Testis (tissue), 3 donors: ENCODE results near the gene SH3BP4. TPM values are rescaled to one million over a fixed set of nuclear protein-coding genes. Genes with fewer than 3 reads are reported as not detected.
A peak's percentile ranks its signal among the peaks of the same experiment; 100 is the strongest.

Source experiments
- DNase-seq: peaks from one replicate; pipeline ENCODE4 v3.0.0-alpha.2; 2019
- H3K27ac ChIP-seq, 2 donors: fragments of 200-600 bp; sonication (generic); one replicate each; pipeline ENCODE4 v1.5.1; 2019
- H3K27me3 ChIP-seq: fragments of 200-600 bp; sonication (generic); one replicate; pipeline ENCODE4 v1.5.1; 2019
- H3K36me3 ChIP-seq: fragments of 200-600 bp; sonication (generic); one replicate; pipeline ENCODE4 v1.5.1; 2017; ENCODE audit warnings: low read depth; ENCODE audit errors: missing control alignments
- H3K4me1 ChIP-seq: fragments of 200-600 bp; sonication (generic); one replicate; pipeline ENCODE4 v1.5.1; 2019
- H3K4me3 ChIP-seq, 2 donors: fragments of 200-600 bp; sonication (generic); one replicate each; pipeline ENCODE4 v1.5.1; 2017 to 2019
- H3K9me3 ChIP-seq: fragments of 200-600 bp; sonication (generic); one replicate; pipeline ENCODE4 v1.5.1; 2017
- CTCF ChIP-seq, 3 experiments: fragments of 450-650 bp in 2 of 3; fragments of 200-600 bp in 1 of 3; sonication (generic) in 1 of 3; IDR thresholded peaks; one replicate each; pipeline ENCODE4 v1.5.1; 2016 to 2019; ENCODE audit warnings: antibody characterized with exemption in 3 of 3, mild to moderate bottlenecking in 2 of 3, moderate library complexity in 1 of 3
- POLR2A ChIP-seq: fragments of 450-650 bp; IDR thresholded peaks from one replicate; pipeline ENCODE4 v1.6.1; 2017; ENCODE audit warnings: antibody characterized with exemption, mild to moderate bottlenecking, moderate library complexity
- WGBS, 2 donors: methylation state at CpG; one replicate each; pipeline ENCODE4 v1.1.5; 2018; 5-methylcytosine and 5-hydroxymethylcytosine counted together
- intact Hi-C: fragments of 100-400 bp; cut with DNase I; formaldehyde crosslinking; loops from one replicate; pipeline ENCODE4 v1.15.1; 2023; ENCODE audit warnings: low total_unique reads
- polyA plus RNA-seq: library from polyadenylated mRNA; stranded (reverse); fragments of 350-450 nt; fragmentation: Illumina TruSeq; extraction: RNeasy Lipid Tissue Mini Kit (QIAGEN cat#74804); gene quantifications from one replicate; pipeline ENCODE4 v1.2.3, GENCODE V29; 2014; ENCODE audit warnings: low read depth, low replicate concordance; ENCODE audit not compliant: insufficient read depth
- total RNA-seq, 2 donors: library from RNA; depleted of rRNA; stranded (reverse); fragments of >200 nt; gene quantifications; one replicate each; pipeline ENCODE4 v1.2.3, GENCODE V29; 2016

SH3BP4 gene
- total and polyA plus RNA-seq, 3 donors from 2014 or later: 33.3 to 88.5 (median 64.4) TPM

- Histone ChIP-seq H3K4me3 (no peak overlapping the region), H3K4me1 (peaks cover 60% of the 10 kb centered on the region), H3K27ac (peak overlapping the region in 1 of 2 donors; percentile 33), H3K27me3 (no peaks in the 10 kb centered on the region), H3K36me3 (no peaks in the 10 kb centered on the region), H3K9me3 (no peaks in the 10 kb centered on the region)
- TF ChIP-seq CTCF (IDR thresholded peaks at IDR 0.05) (no peak), POLR2A (no peak)
- DNase-seq: no peak
- intact Hi-C loops: no loop called here
- 79 to 81% methylated on average over 6 of the region's 6 CpGs for WGBS, 2 donors
Observed at GRCh38 chr2:235006986-235007385, 55.2 kb downstream of the SH3BP4 start.

- H3K4me1 ChIP-seq: peaks cover 55% of the 10 kb centered on the region
Observed at GRCh38 chr2:235007664-235008457, 56.0 kb downstream of the SH3BP4 start.

GRCh38 chr2:235008584-235009044, 56.8 kb downstream of the SH3BP4 start:
- H3K4me1 ChIP-seq: peaks cover 47% of the 10 kb centered on the region
- H3K27ac ChIP-seq: peak overlapping the region in 1 of 2 donors; percentile 9
- intact Hi-C loops: no loop called here
- DNase-seq: no peak
- no peak overlapping the region for H3K4me3 ChIP-seq
- TF ChIP-seq POLR2A (no peak), CTCF (IDR thresholded peaks at IDR 0.05) (no peak)
- H3K36me3 ChIP-seq: no peaks in the 10 kb centered on the region
- no peaks in the 10 kb centered on the region for H3K9me3 ChIP-seq
- H3K27me3 ChIP-seq: no peaks in the 10 kb centered on the region
- WGBS, 2 donors: 63 to 71% methylated on average over 6 of the region's 6 CpGs

More at GRCh38 chr2:235007664-235008457, 56.0 kb downstream of the SH3BP4 start:
- no peaks in the 10 kb centered on the region for H3K27me3 ChIP-seq
- WGBS, 2 donors: 88% methylated on average over 17 to 25 of the region's 25 CpGs
- H3K9me3 ChIP-seq: no peaks in the 10 kb centered on the region
- no peaks in the 10 kb centered on the region for H3K36me3 ChIP-seq
- H3K27ac ChIP-seq: no peak overlapping the region
- DNase-seq: no peak
- TF ChIP-seq CTCF (IDR thresholded peaks at IDR 0.05): no peak
- no peak for TF ChIP-seq POLR2A
- no peak overlapping the region for H3K4me3 ChIP-seq
- intact Hi-C loops: no loop called here

- WGBS, 2 donors: 93 to 99% methylated on average over 6 of the region's 6 CpGs
Observed at GRCh38 chr2:235009081-235009480, 57.3 kb downstream of the SH3BP4 start.

More at GRCh38 chr2:235009081-235009480, 57.3 kb downstream of the SH3BP4 start:
- H3K9me3 ChIP-seq: no peaks in the 10 kb centered on the region
- H3K27ac ChIP-seq: no peak overlapping the region
- H3K27me3 ChIP-seq: no peaks in the 10 kb centered on the region
- intact Hi-C loops: no loop called here
- TF ChIP-seq POLR2A (no peak), CTCF (IDR thresholded peaks at IDR 0.05) (no peak)
- no peak overlapping the region for H3K4me3 ChIP-seq
- DNase-seq: no peak
- no peaks in the 10 kb centered on the region for H3K36me3 ChIP-seq
- peaks cover 43% of the 10 kb centered on the region for H3K4me1 ChIP-seq
